GM12874 (cell line): ENCODE results near the gene ZCCHC10.

ENCODE experiments used
- CTCF ChIP-seq: IDR thresholded peaks from 2 replicates; pipeline ENCODE4 v1.5.1; 2011; ENCODE audit warnings: low read depth, mild to moderate bottlenecking, control low read depth, low read length, moderate library complexity; ENCODE audit not compliant: insufficient read depth

The ZCCHC10 gene

DNA sequence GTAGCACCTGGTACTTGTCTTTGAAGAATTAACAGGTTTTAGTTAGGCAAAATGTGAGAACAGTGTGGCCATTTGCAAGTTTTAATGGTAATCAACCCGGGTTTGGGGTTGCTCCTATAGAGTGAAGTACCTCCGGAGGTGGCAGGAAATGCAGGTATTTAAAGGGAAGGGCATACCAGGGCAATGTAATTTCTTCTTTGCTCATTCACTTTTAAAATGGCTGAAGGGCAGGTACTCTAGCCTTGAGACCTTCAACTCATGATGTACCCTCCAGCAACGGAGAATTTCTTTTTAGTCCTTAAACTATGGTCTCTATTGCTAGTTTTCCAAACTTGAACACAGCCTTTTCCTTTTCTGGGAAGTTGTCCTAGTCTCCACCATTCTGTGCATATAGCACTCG lies 24.2 kb upstream of the ZCCHC10 start:
- no peak for TF ChIP-seq CTCF

- no peak for TF ChIP-seq CTCF
Observed at GRCh38 chr5:133049726-133050048, 23.3 kb upstream of the ZCCHC10 start.

GRCh38 chr5:133048993-133049725 lies 22.8 kb upstream of the ZCCHC10 start:
- TF ChIP-seq CTCF, result no peak

DNA sequence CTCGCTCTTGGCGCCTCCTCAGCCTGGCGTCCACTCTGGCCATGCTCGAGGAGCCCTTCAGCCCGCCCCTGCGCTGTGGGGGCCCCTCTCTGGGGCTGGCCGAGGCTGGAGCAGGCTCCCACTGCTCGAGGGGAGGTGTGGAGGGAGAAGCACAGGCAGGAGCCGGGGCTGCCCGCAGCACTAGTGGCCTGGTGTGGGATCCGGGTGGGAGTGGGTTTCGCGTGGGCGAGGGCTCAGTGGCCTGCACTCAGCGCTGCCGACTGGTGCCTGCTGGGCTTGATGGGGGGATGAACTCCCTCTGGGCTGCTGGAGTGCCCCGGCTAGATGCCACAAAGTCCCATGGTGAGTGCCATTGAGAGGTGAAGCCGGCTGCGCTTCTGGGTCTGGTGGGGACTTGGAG lies 21.1 kb upstream of the ZCCHC10 start:
- TF ChIP-seq CTCF, result no peak

- TF ChIP-seq CTCF, result no peak
Observed at GRCh38 chr5:133041910-133042309, 15.6 kb upstream of the ZCCHC10 start.

DNA sequence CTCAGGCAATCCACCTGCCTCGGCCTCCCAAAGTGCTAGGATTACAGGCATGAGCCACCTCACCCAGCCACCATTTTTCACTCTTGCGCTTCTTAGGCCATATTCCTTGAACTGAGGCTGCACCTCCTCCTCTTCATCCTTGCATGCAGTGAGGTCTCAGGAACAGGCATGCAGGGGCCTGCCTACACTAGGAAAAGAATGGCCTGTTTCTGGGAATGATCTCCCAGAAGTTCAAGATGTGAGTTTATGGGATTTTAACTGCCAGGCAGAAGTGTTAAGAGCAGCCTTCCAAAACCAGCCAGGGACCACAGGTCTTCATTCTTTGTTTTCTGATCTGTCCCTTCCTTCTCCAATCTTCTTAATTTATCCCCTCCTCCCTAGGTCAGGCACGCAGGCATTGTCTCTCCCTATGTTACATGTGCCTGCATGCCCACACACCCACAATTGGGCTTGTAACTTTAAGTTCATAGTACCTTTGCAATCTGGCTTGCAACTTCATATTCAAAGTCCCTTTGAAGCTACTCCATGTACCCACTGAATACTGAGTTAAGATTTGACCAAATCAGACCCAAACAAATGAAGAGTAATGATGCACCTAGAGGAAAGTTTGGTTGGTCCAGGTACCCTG lies 14.9 kb upstream of the ZCCHC10 start:
- no peak for TF ChIP-seq CTCF

DNA sequence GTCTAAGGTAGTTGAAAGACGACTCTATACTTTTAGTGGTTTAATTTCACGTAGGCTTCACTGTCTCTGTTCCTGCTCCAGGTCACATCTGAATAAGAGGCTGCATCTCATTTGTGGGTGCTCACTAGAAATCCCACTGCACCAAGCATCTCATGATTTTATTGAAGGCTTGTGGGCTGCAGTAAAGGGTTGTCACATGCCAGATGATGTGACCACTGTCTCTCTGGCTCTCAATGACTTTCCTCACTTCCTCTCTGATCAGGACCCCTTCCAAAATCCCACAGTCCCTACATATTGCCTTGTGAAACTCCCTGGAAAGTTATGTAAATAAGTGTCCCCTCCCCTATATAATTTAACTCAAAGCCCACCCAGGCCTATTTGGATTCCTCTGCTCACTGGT lies 8.9 kb upstream of the ZCCHC10 start:
- TF ChIP-seq CTCF, result no peak
